HFFc6 (cell line): Measurements from ENCODE around the gene EIF4G1. TPM values are rescaled to one million over a fixed set of nuclear protein-coding genes. Genes with fewer than 3 reads are reported as not detected.

Source experiments
- DNase-seq: peaks from one replicate; pipeline ENCODE4 v3.0.0-alpha.2; 2018
- H3K27ac Mint-ChIP-seq: 2 replicates; pipeline ENCODE4 v1.8.0; 2020; ENCODE audit warnings: mild to moderate bottlenecking, mixed read lengths
- H3K27me3 Mint-ChIP-seq: 2 replicates; pipeline ENCODE4 v1.8.0; 2021; ENCODE audit warnings: mild to moderate bottlenecking, moderate library complexity, mixed read lengths; ENCODE audit not compliant: insufficient read depth
- H3K36me3 Mint-ChIP-seq: 2 replicates; pipeline ENCODE4 v1.8.0; 2021; ENCODE audit warnings: low read depth, mixed read lengths
- H3K4me1 Mint-ChIP-seq: 2 replicates; pipeline ENCODE4 v1.8.0; 2020; ENCODE audit warnings: low read depth, mixed read lengths
- H3K4me3 Mint-ChIP-seq: 2 replicates; pipeline ENCODE4 v1.8.0; 2020; ENCODE audit warnings: mild to moderate bottlenecking, moderate library complexity, mixed read lengths
- H3K9me3 Mint-ChIP-seq: 2 replicates; pipeline ENCODE4 v1.8.0; 2020; ENCODE audit warnings: mild to moderate bottlenecking, mixed read lengths
- total RNA-seq, 6 experiments: library from RNA; stranded (reverse); fragmentation: NEBNext Ultra II Directional; extraction: Animal tissue kit (Norgen Biotek cat#: 25700); gene quantifications; 2 replicates in 1 of 6; 3 replicates in 5 of 6; pipeline ENCODE4 v1.2.3, GENCODE V29; 2021
- TF ChIP-seq, protein P1 (sequence below): fragments of 200-600 bp; sonication (generic); IDR thresholded peaks from 2 replicates; pipeline ENCODE4 v1.5.0; 2021; ENCODE audit warnings: antibody characterized with exemption, mild to moderate bottlenecking

Gene EIF4G1
- total RNA-seq, 6 experiments from 2014 or later = 522 to 605 (median 559) TPM

DNA sequence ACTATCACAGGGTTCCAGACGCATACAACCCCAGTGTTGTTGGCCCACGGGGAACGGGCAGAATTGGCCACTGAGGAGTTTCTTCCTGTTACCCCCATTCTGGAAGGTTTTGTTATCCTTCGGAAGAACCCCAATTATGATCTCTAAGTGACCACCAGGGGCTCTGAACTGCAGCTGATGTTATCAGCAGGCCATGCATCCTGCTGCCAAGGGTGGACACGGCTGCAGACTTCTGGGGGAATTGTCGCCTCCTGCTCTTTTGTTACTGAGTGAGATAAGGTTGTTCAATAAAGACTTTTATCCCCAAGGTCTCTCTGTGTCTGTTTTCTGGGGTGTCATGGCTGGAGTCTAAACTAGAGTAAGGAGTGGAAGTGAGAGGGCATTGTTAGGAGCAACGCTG is 5.7 kb upstream of the EIF4G1 start:
- Mint-ChIP-seq H3K27me3 (no peaks in the 10 kb centered on the region; the same call in 1 of the 2 replicates), H3K9me3 (no peaks in the 10 kb centered on the region), H3K27ac (peak overlapping the region; percentile 14; the same call in 1 of the 2 replicates), H3K36me3 (peaks cover 48% of the 10 kb centered on the region), H3K4me1 (peaks cover 5% of the 10 kb centered on the region; the same call in 1 of the 2 replicates), H3K4me3 (no peak overlapping the region)
- TF ChIP-seq, protein P1, sequence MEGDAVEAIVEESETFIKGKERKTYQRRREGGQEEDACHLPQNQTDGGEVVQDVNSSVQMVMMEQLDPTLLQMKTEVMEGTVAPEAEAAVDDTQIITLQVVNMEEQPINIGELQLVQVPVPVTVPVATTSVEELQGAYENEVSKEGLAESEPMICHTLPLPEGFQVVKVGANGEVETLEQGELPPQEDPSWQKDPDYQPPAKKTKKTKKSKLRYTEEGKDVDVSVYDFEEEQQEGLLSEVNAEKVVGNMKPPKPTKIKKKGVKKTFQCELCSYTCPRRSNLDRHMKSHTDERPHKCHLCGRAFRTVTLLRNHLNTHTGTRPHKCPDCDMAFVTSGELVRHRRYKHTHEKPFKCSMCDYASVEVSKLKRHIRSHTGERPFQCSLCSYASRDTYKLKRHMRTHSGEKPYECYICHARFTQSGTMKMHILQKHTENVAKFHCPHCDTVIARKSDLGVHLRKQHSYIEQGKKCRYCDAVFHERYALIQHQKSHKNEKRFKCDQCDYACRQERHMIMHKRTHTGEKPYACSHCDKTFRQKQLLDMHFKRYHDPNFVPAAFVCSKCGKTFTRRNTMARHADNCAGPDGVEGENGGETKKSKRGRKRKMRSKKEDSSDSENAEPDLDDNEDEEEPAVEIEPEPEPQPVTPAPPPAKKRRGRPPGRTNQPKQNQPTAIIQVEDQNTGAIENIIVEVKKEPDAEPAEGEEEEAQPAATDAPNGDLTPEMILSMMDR = peak; percentile 44
- DNase-seq = no peak

DNA sequence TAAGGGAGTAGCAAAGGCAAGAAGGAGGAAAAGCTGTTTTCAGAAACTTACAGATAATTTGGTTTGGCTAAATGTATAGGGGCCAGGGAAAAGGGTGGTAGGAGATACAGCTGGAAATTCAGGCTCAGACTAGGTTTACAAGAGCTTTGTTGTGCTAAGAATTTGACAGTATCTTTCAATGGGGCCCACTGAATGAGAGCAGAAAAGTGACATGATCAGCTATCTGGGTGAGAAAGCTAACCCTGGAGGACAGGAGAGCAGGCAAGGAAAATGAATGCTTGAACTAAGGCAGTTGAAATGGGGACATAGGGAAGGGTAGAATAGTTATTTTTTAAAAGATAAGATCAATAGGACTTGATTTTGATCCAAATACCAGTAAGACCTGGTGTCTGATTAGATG is 2.8 kb upstream of the EIF4G1 start:
- Mint-ChIP-seq H3K9me3 (no peaks in the 10 kb centered on the region), H3K4me1 (peaks cover 10% of the 10 kb centered on the region), H3K27me3 (peaks cover 1% of the 10 kb centered on the region; the same call in 1 of the 2 replicates), H3K4me3 (no peak overlapping the region), H3K27ac (no peak overlapping the region), H3K36me3 (peaks cover 46% of the 10 kb centered on the region)
- DNase-seq = no peak
- TF ChIP-seq, protein P1 = no peak

GRCh38 chr3:184314700-184315542 is 515 bp downstream of the EIF4G1 start:
- H3K27me3 Mint-ChIP-seq = peaks cover 3% of the 10 kb centered on the region
- TF ChIP-seq, protein P1 = no peak
- peak overlapping the region; percentile 89 for H3K4me3 Mint-ChIP-seq
- H3K36me3 Mint-ChIP-seq = peaks cover 33% of the 10 kb centered on the region
- peak overlapping the region; percentile 87 for H3K27ac Mint-ChIP-seq
- DNase-seq = peak; percentile 60
- no peaks in the 10 kb centered on the region for H3K9me3 Mint-ChIP-seq
- peaks cover 39% of the 10 kb centered on the region for H3K4me1 Mint-ChIP-seq

DNA sequence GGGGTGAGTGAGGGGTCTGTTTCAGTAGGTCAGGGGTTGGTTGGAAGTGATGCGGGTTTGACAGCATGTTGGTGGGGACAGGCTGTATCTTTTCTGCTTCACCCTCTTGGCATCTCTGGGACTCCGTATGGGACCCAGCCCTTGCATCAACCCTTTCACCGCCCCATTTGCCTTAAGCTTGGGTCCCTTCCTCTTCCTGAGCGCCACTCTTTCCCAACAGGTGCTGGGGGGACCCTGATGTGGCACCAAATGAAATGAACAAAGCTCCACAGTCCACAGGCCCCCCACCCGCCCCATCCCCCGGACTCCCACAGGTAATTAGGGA is 1.1 kb downstream of the EIF4G1 start:
- Mint-ChIP-seq H3K27me3 (peaks cover 3% of the 10 kb centered on the region), H3K4me1 (peaks cover 45% of the 10 kb centered on the region), H3K9me3 (no peaks in the 10 kb centered on the region), H3K27ac (peak overlapping the region; percentile 87), H3K4me3 (peak overlapping the region; percentile 89), H3K36me3 (peaks cover 30% of the 10 kb centered on the region)
- DNase-seq = no peak
- TF ChIP-seq, protein P1 = no peak

GRCh38 chr3:184315871-184316661 is 1.7 kb downstream of the EIF4G1 start:
- H3K36me3 Mint-ChIP-seq = peaks cover 34% of the 10 kb centered on the region
- peak overlapping the region; percentile 89 for H3K4me3 Mint-ChIP-seq
- TF ChIP-seq, protein P1 = no peak
- H3K27ac Mint-ChIP-seq = peak overlapping the region; percentile 87
- peak; percentile 17 for DNase-seq
- peaks cover 3% of the 10 kb centered on the region for H3K27me3 Mint-ChIP-seq
- H3K9me3 Mint-ChIP-seq = no peaks in the 10 kb centered on the region
- H3K4me1 Mint-ChIP-seq = peaks cover 50% of the 10 kb centered on the region
